ENCODE measurements around the gene NUP214.
A peak's percentile ranks its signal among the peaks of the same experiment; 100 is the strongest.
"Not testable (repeated sequence)": the region's sequence is repeated elsewhere in the genome, so short reads cannot be mapped to it uniquely, and the experiment has no call there.

Gene NUP214

GRCh38 chr9:131237931-131238401 lies 112.6 kb downstream of the NUP214 start:
- DNase-seq, result peak; percentile 70 to 74

DNA sequence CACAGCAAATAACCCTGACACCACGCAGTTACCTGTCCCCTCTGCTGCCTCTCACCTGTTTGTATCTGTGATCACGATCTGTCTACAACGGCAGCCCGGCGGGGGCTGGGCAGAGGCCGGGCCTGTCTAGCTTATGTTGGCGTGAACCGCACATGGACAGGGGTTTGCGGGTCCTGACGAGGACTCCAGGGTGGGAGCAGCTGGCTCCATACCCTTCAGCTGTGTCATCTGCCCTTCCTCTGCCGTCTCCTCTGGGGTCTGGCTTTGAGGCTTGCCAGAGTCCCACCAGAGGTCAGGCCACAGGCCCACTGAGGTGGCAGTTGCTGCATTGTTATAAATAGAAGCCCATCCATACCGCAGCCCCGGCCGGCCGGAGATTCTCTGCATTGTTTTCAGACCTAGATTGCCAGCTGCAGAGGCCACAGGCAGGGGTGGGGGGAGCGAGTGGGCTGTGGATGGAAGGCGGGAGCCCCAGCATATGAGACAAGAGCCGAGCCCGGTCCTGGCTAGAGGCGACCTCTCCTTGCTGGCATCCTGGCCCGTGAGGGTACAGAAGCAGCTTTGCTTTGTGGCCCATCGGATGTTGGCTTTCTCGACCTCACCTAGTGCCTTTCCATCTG lies 113.1 kb downstream of the NUP214 start:
- DNase-seq, result no peak

GRCh38 chr9:131239161-131239975 lies 114.0 kb downstream of the NUP214 start:
- DNase-seq, result no peak

DNA sequence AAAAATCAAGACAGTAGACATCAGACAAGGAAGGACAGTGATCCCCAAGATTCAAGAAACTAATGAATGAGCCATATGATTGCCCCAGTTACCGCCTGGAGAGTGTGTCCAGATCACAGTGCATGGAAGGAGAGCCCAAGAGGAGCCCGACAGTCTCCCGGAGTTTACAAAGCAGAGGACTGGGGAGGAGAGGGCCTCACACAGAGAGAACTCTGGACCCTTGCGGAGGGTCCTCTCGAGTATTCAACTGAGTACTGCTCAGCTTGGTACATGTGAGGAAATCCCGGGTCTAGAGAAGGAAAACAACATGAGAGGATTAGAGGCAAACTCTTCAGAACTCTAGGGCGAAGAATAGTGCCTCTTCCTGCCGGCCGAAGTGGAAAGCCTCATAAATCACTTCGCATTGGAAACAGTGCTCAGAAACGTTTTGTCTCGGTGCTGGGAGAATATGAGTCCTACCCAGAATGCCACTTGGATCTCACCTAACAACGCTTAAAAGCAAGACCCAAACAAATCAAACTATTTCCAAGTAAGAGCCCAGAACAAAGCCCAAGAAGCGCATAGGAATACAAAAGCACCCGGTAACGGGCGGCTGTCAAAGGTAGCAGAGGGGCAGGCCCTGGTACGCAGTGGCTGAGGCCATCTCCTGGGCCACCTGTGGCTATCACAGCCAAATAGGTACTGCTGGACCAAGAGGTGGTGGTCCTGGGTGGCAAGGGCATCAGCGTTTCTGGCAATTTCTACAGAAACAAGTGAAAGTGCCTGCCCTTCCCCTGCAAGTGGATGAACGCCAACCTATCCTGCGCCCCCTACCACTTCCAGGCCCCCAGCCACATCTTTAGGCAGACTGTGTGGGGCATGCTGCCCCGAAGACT lies 114.9 kb downstream of the NUP214 start:
- no peak for DNase-seq

- not testable (repeated sequence) for DNase-seq
These were observed 118.9 kb downstream of the NUP214 start for GRCh38 chr9:131244331-131244730.

GRCh38 chr9:131246618-131247017 lies 121.2 kb downstream of the NUP214 start:
- no peak for DNase-seq

DNA sequence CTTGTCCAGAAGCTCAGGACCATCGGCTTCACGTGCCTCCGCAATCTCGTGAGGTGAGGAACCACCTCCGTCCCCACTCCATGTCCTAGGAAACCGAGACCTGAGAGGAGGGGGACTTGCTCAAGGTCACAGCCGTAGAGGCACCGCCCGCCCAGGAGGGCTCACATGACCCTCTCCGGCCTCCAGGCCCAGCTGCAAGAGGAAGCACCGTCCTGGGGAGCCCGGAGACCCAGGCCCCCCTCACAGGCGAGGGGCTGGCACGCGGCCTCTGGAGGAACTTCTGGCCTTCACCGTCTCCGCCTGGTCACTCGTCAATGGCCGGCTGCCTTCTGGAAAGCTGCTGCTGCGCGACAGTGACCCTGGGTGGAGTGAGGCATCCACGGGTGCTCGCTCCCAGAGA lies 126.7 kb downstream of the NUP214 start:
- DNase-seq, result no peak

- DNase-seq, result peak; percentile 80 to 88
These were observed 128.6 kb downstream of the NUP214 start for GRCh38 chr9:131253891-131254491.

GRCh38 chr9:131254626-131255025 lies 129.2 kb downstream of the NUP214 start:
- no peak for DNase-seq

- peak; percentile 23 to 55 for DNase-seq
These were observed 130.4 kb downstream of the NUP214 start for GRCh38 chr9:131255676-131256197.

GRCh38 chr9:131257266-131258025 lies 132.1 kb downstream of the NUP214 start:
- DNase-seq, result no peak

- no peak for DNase-seq
These were observed 132.8 kb downstream of the NUP214 start for GRCh38 chr9:131258186-131258585.

- no peak for DNase-seq
These were observed 133.5 kb downstream of the NUP214 start for GRCh38 chr9:131258698-131259431.

- no peak for DNase-seq
These were observed 134.1 kb downstream of the NUP214 start for GRCh38 chr9:131259432-131259898.

- DNase-seq, result no peak
These were observed 134.7 kb downstream of the NUP214 start for GRCh38 chr9:131259916-131260597.

DNA sequence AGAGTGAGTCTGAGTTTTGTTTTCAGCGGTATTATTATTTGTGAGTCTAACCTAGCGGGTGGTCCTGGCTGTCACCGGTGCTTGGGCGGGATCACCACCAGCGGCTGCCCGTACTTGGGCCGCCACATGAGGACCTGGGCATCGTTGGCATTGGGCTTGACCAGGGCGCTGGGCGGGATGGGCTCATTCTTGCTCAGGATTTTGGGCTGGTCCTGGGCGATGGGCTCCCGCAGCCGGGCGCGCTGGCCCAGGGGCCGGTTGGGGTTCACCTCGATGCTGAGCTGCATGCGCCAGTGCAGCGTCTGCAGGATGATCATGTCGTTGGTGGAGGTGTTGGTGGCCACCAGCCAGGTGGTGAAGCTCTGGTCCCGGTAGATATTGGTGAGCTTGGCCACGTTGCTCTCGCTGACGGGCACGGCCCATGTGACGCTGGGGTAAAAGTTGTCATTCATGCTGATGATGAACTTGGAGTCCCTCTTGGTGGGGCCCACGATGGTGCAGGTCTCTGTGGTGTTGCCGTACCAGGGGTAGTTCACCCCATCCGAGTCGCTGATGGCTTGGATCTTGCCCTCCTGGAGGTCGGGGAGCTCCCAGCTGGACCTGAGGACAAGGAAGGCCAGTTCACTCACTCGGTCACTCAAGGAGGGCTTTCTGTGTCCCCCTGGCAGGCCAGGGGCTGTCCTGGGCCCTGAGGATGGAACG lies 135.5 kb downstream of the NUP214 start:
- DNase-seq, result no peak

- DNase-seq, result peak in 1 of 2 donors; percentile 59
These were observed 137.1 kb downstream of the NUP214 start for GRCh38 chr9:131262327-131263032.

DNA sequence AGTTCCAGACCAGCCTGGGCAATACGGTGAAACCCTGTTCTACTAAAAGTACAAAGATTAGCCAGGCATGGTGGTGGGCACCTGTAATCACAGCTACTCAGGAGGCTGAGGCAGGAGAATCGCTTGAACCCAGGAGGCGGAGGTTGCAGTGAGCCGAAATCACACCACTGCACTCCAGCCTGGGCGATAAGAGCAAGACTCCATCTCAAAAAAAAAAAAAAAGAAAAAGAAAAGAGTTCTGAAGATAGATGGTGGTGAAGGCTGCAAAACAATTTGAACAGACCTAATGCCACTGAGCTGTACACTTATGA lies 137.6 kb downstream of the NUP214 start:
- not testable (repeated sequence) for DNase-seq

DNA sequence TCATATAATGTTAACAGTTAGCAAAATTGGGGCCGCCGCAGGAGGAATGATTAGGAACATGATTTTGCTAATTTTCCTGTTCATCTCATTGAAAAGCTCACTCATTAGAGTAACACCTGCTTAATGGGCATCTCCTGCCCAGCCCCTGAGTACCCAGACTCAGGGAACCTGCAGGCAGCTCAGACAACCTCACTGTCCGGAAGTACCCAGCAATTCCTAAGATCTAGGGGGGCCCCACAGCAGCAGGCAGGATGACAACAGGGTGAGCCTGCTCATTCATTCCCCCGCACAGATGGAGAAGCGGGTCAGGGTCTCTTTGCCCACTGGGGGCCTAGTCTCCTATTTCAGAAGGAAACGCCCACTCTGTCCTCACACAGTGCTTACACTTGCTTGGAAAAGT lies 138.3 kb downstream of the NUP214 start:
- DNase-seq, result no peak

Data from inflammatory macrophage treated with lipopolysaccharide for 1 hour (primary cell).